H9 (cell line): ENCODE data around the gene CYP2D6. TPM values are rescaled to one million over a fixed set of nuclear protein-coding genes. Genes with fewer than 3 reads are reported as not detected.

ENCODE experiments used
- DNase-seq: peaks from one replicate; pipeline ENCODE4 v3.0.0-alpha.2; 2017
- H2AFZ ChIP-seq: one replicate; pipeline ENCODE4 v1.6.1; 2013; ENCODE audit warnings: mild to moderate bottlenecking, low read length, control low read depth, moderate library complexity
- H2AK5ac ChIP-seq: 2 replicates; pipeline ENCODE4 v1.6.1; 2013; ENCODE audit warnings: low read length, control low read depth, mixed read lengths; ENCODE audit not compliant: insufficient read length
- H2BK120ac ChIP-seq: one replicate; pipeline ENCODE4 v1.6.1; 2013; ENCODE audit warnings: low read depth, mild to moderate bottlenecking, low read length, control low read depth, inconsistent platforms; ENCODE audit not compliant: poor library complexity, severe bottlenecking
- H2BK12ac ChIP-seq: 2 replicates; pipeline ENCODE4 v1.6.1; 2013; ENCODE audit warnings: low read length, control low read depth, mixed read lengths, low read depth; ENCODE audit not compliant: insufficient read length
- H2BK15ac ChIP-seq: 2 replicates; pipeline ENCODE4 v1.6.1; 2013; ENCODE audit warnings: low read depth, low read length, control low read depth
- H2BK20ac ChIP-seq: one replicate; pipeline ENCODE4 v1.6.1; 2013; ENCODE audit warnings: low read depth, mild to moderate bottlenecking, low read length, control low read depth, inconsistent platforms; ENCODE audit not compliant: poor library complexity, severe bottlenecking
- H2BK5ac ChIP-seq: 2 replicates; pipeline ENCODE4 v1.6.1; 2013; ENCODE audit warnings: low read length, control low read depth, mixed read lengths; ENCODE audit not compliant: insufficient read length
- H3K14ac ChIP-seq: 2 replicates; pipeline ENCODE4 v1.6.1; 2013; ENCODE audit warnings: low read length, control low read depth; ENCODE audit not compliant: insufficient read depth
- H3K18ac ChIP-seq: 2 replicates; pipeline ENCODE4 v1.6.1; 2013; ENCODE audit warnings: low read depth, mild to moderate bottlenecking, mixed read lengths, low read length, control low read depth; ENCODE audit not compliant: insufficient read length
- H3K23ac ChIP-seq: 2 replicates; pipeline ENCODE4 v1.6.1; 2013; ENCODE audit warnings: low read length, control low read depth, mixed read lengths, low read depth; ENCODE audit not compliant: insufficient read length
- H3K23me2 ChIP-seq: 2 replicates; pipeline ENCODE4 v1.6.1; 2013; ENCODE audit warnings: low read depth, mild to moderate bottlenecking, mixed read lengths, low read length, control low read depth; ENCODE audit not compliant: insufficient read length, poor library complexity, severe bottlenecking
- H3K27ac ChIP-seq: 2 replicates; pipeline ENCODE4 v1.5.1; 2013; ENCODE audit warnings: low read length, control low read depth, mixed read lengths, low read depth; ENCODE audit not compliant: insufficient read length
- H3K27me3 ChIP-seq: 2 replicates; pipeline ENCODE4 v1.6.1; 2013; ENCODE audit warnings: low read length, control low read depth, inconsistent platforms; ENCODE audit not compliant: insufficient read depth
- H3K4ac ChIP-seq: 2 replicates; pipeline ENCODE4 v1.6.1; 2013; ENCODE audit warnings: low read depth, mild to moderate bottlenecking, control low read depth, inconsistent platforms, low read length, moderate library complexity
- H3K4me1 ChIP-seq: 2 replicates; pipeline ENCODE4 v1.6.1; 2013; ENCODE audit warnings: low read length, control low read depth, inconsistent platforms; ENCODE audit not compliant: insufficient read depth
- H3K4me2 ChIP-seq: 2 replicates; pipeline ENCODE4 v1.6.1; 2013; ENCODE audit warnings: low read length, control low read depth, mixed read lengths; ENCODE audit not compliant: insufficient read length, insufficient read depth
- H3K56ac ChIP-seq: 2 replicates; pipeline ENCODE4 v1.6.1; 2013; ENCODE audit warnings: low read depth, mild to moderate bottlenecking, mixed read lengths, low read length, control low read depth; ENCODE audit not compliant: insufficient read length
- H3K79me1 ChIP-seq: 2 replicates; pipeline ENCODE4 v1.6.1; 2013; ENCODE audit warnings: low read depth, mild to moderate bottlenecking, moderate library complexity, low read length, control low read depth, inconsistent platforms; ENCODE audit not compliant: insufficient read depth, poor library complexity, severe bottlenecking
- H3K79me2 ChIP-seq: 2 replicates; pipeline ENCODE4 v1.6.1; 2013; ENCODE audit warnings: low read length, control low read depth, inconsistent platforms; ENCODE audit not compliant: insufficient read depth
- H3K9ac ChIP-seq: 2 replicates; pipeline ENCODE4 v1.6.1; 2013; ENCODE audit warnings: low read length, control low read depth, mixed read lengths; ENCODE audit not compliant: insufficient read length; ENCODE audit errors: extremely low read depth
- H3K9me3 ChIP-seq: one replicate; pipeline ENCODE4 v1.6.1; 2013; ENCODE audit warnings: low read depth, low read length, inconsistent platforms; ENCODE audit not compliant: control insufficient read depth
- H3T11ph ChIP-seq: one replicate; pipeline ENCODE4 v1.6.1; 2013; ENCODE audit warnings: mild to moderate bottlenecking, low read length, control low read depth, inconsistent platforms
- H4K20me1 ChIP-seq: one replicate; pipeline ENCODE4 v1.6.1; 2013; ENCODE audit not compliant: control insufficient read depth, insufficient read length, insufficient read depth
- H4K5ac ChIP-seq: 2 replicates; pipeline ENCODE4 v1.6.1; 2013; ENCODE audit warnings: low read depth, mild to moderate bottlenecking, mixed read lengths, low read length, control low read depth; ENCODE audit not compliant: insufficient read length
- H4K8ac ChIP-seq: replicated peaks from 2 replicates; pipeline ENCODE4 v1.6.1; 2013; ENCODE audit warnings: low read length, control low read depth, mixed read lengths, low read depth; ENCODE audit not compliant: insufficient read length
- H4K91ac ChIP-seq: 2 replicates; pipeline ENCODE4 v1.6.1; 2013; ENCODE audit warnings: low read depth, mild to moderate bottlenecking, moderate library complexity, mixed read lengths, low read length, control low read depth; ENCODE audit not compliant: insufficient read length
- H3K27ac Mint-ChIP-seq, 3 experiments: 2 replicates in 2 of 3; 3 replicates in 1 of 3; pipeline ENCODE4 v1.8.0; 2020 to 2021; ENCODE audit warnings: mixed read lengths in 3 of 3, mild to moderate bottlenecking in 1 of 3, moderate library complexity in 1 of 3
- H3K27me3 Mint-ChIP-seq: 2 replicates; pipeline ENCODE4 v1.8.0; 2021; ENCODE audit warnings: low read depth, mild to moderate bottlenecking, moderate library complexity, mixed read lengths
- H3K36me3 Mint-ChIP-seq, 3 experiments: 2 replicates in 2 of 3; 3 replicates in 1 of 3; pipeline ENCODE4 v1.8.0; 2020 to 2021; ENCODE audit warnings: low read depth in 3 of 3, mixed read lengths in 3 of 3; ENCODE audit not compliant: insufficient read depth in 1 of 3
- H3K4me1 Mint-ChIP-seq, 2 experiments: 2 replicates each; pipeline ENCODE4 v1.8.0; 2020; ENCODE audit warnings: mixed read lengths in 2 of 2
- H3K4me3 Mint-ChIP-seq, 2 experiments: 2 replicates in 1 of 2; 3 replicates in 1 of 2; pipeline ENCODE4 v1.8.0; 2020 to 2021; ENCODE audit warnings: mild to moderate bottlenecking in 2 of 2, mixed read lengths in 2 of 2, moderate library complexity in 1 of 2
- H3K9me3 Mint-ChIP-seq, 2 experiments: 2 replicates in 1 of 2; 3 replicates in 1 of 2; pipeline ENCODE4 v1.8.0; 2020; ENCODE audit warnings: mild to moderate bottlenecking in 2 of 2, mixed read lengths in 2 of 2, moderate library complexity in 1 of 2
- WGBS: extraction: QIAGEN DNeasy Blood & Tissue Kit; methylation state at CpG from one replicate; pipeline ENCODE4 v1.1.7; 2013; ENCODE audit warnings: missing lambda C conversion rate, low lambda C conversion rate, mixed read lengths; ENCODE audit not compliant: insufficient read length; ENCODE audit errors: extremely low coverage; 5-methylcytosine and 5-hydroxymethylcytosine counted together
- total RNA-seq: library from RNA; stranded (reverse); gene quantifications from 2 replicates; pipeline ENCODE4 v1.2.1, GENCODE V29; 2021
- TF ChIP-seq, protein P1 (sequence below): fragments of 200-600 bp; sonication (generic); conservative IDR thresholded peaks from 3 replicates; pipeline ENCODE4 v1.8.0; 2021; ENCODE audit warnings: antibody characterized with exemption, mild to moderate bottlenecking

CYP2D6 gene
- total RNA-seq, 1 experiment from 2014 or later: 2.3 TPM

DNA sequence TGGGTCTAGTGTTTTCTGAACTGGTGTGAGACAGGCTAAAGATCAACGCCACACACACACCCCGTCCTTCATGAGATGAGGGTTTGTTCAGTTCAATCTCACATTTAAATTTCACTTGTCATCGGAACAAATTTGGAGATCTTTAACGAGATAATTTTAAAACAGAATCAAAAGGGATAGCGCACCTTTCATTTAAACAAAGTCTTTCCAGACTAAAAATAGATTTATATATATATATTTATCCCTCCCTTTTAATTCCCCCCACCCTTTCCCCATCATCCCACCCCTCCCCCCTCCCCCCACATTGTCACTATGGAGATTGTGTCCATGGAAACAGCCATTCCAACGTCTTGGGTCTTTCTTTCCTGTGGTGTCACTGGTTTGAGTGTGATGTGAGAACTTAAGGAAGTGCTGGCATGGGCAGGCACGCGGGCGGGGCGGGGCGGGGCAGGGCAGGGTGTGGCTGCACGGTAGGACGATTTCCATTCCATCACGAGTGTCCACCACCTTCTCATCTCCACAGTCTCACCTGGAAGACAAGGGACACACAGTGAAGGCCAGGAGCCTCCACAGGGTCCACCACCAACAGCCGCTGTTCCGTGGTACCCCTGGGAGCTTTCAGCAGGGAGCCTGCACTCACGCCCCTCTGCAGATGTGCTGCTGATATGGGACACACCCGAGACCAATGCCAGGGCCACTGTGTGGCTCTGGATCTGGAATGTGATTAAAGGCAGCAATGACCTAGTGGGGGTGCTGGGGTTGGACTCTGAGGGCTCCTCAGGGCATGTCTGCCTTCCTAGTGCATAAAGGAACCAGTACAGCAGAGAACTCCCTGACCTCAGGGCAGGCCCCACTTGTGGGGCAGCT lies 30.5 kb upstream of the CYP2D6 start:
- Histone ChIP-seq H3K56ac (no peak overlapping the region), H3T11ph (no peak overlapping the region), H3K4me2 (no peak overlapping the region), H3K4me1 (no peaks in the 10 kb centered on the region), H3K18ac (no peak overlapping the region), H4K20me1 (no peaks in the 10 kb centered on the region), H2BK20ac (no peak overlapping the region), H3K79me1 (no peaks in the 10 kb centered on the region), H3K79me2 (no peaks in the 10 kb centered on the region), H3K27me3 (no peaks in the 10 kb centered on the region), H2BK120ac (no peak overlapping the region), H2BK12ac (no peak overlapping the region), H4K8ac (no peak overlapping the region), H2BK15ac (no peak overlapping the region), H3K9me3 (no peaks in the 10 kb centered on the region), H3K4ac (no peak overlapping the region), H4K91ac (no peak overlapping the region), H3K23ac (no peak overlapping the region), H3K14ac (no peak overlapping the region), H4K5ac (no peak overlapping the region), H2BK5ac (no peak overlapping the region), H3K27ac (no peak overlapping the region), H3K9ac (no peak overlapping the region), H3K23me2 (no peaks in the 10 kb centered on the region), H2AFZ (no peak overlapping the region), H2AK5ac (no peak overlapping the region)
- no peak for DNase-seq
- Mint-ChIP-seq H3K27ac (peak overlapping the region in 1 of 3 experiments; percentile 81; a peak in 1 of 7 replicates), H3K4me3 (no peak overlapping the region), H3K36me3 (peaks cover under 1 to 27% (median 10%) of the 10 kb centered on the region in 3 experiments; a peak in 5 of 7 replicates), H3K27me3 (peaks cover 2% of the 10 kb centered on the region; the same call in 1 of the 2 replicates), H3K9me3 (no peaks in the 10 kb centered on the region), H3K4me1 (no peaks in the 10 kb centered on the region)
- WGBS: no CpG with 5 or more reads among the region's 18 CpGs
- TF ChIP-seq, protein P1, sequence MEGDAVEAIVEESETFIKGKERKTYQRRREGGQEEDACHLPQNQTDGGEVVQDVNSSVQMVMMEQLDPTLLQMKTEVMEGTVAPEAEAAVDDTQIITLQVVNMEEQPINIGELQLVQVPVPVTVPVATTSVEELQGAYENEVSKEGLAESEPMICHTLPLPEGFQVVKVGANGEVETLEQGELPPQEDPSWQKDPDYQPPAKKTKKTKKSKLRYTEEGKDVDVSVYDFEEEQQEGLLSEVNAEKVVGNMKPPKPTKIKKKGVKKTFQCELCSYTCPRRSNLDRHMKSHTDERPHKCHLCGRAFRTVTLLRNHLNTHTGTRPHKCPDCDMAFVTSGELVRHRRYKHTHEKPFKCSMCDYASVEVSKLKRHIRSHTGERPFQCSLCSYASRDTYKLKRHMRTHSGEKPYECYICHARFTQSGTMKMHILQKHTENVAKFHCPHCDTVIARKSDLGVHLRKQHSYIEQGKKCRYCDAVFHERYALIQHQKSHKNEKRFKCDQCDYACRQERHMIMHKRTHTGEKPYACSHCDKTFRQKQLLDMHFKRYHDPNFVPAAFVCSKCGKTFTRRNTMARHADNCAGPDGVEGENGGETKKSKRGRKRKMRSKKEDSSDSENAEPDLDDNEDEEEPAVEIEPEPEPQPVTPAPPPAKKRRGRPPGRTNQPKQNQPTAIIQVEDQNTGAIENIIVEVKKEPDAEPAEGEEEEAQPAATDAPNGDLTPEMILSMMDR: no peak
